Peyer's patch (tissue), 4 donors: ENCODE results near the gene CD8A.
"Not testable (repeated sequence)": the region's sequence is repeated elsewhere in the genome, so short reads cannot be mapped to it uniquely, and the experiment has no call there.

ENCODE experiments used
- CTCF ChIP-seq, 6 experiments: fragments of 450-650 bp in 4 of 6; fragments of 200-600 bp in 2 of 6; sonication (generic) in 1 of 6; IDR thresholded peaks; one replicate each; pipeline ENCODE4 v1.5.1; 2017 to 2019; ENCODE audit warnings: antibody characterized with exemption in 6 of 6, mild to moderate bottlenecking in 3 of 6, moderate library complexity in 1 of 6
- POLR2A ChIP-seq, 2 donors: fragments of 450-650 bp; IDR thresholded peaks; one replicate each; pipeline ENCODE4 v1.5.1; 2017; ENCODE audit warnings: antibody characterized with exemption in 2 of 2, mild to moderate bottlenecking in 2 of 2, moderate library complexity in 2 of 2

DNA sequence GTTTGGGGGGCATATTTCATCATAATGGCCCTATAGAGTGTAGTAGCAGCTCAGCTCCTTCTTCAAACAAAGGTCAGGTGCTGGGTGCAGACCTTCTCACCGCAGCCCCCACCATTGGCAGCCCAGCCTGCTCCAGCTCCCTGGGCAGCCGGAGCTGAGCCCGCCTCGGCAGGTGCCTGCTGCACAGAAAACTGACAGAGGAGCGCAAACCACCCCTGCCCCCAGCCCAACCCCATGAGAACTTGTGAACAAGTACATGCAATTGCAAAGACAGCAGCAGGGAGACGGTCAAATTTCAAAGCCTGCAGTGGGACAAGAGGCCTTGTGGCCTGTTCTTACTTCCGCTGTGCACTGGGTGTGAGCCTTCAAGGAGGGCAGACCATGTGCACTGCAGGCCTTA, 48.7 kb upstream of the CD8A start:
- not testable (repeated sequence) for TF ChIP-seq CTCF, POLR2A (IDR thresholded peaks at IDR 0.05)
